Activated gamma-delta T cell (primary cell): ENCODE data around the gene ING3.

Source experiments
- DNase-seq: peaks from one replicate; lab custom pipeline; 2025; lab: John Stamatoyannopoulos, UW
- total RNA-seq, 2 donors: gene quantifications; one replicate each; lab custom pipeline; 2026; lab: John Stamatoyannopoulos, UW

Gene ING3, protein sequence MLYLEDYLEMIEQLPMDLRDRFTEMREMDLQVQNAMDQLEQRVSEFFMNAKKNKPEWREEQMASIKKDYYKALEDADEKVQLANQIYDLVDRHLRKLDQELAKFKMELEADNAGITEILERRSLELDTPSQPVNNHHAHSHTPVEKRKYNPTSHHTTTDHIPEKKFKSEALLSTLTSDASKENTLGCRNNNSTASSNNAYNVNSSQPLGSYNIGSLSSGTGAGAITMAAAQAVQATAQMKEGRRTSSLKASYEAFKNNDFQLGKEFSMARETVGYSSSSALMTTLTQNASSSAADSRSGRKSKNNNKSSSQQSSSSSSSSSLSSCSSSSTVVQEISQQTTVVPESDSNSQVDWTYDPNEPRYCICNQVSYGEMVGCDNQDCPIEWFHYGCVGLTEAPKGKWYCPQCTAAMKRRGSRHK
- total RNA-seq = 41.3 to 42.4 reads per million in 2 donors

- DNase-seq = peak; percentile 95
Observed at GRCh38 chr7:120950539-120951308, at the start of gene ING3. Gene ING3 (plus strand): TSS chr7:120950777. CDS start chr7:120950897, 120 bp downstream.

DNA sequence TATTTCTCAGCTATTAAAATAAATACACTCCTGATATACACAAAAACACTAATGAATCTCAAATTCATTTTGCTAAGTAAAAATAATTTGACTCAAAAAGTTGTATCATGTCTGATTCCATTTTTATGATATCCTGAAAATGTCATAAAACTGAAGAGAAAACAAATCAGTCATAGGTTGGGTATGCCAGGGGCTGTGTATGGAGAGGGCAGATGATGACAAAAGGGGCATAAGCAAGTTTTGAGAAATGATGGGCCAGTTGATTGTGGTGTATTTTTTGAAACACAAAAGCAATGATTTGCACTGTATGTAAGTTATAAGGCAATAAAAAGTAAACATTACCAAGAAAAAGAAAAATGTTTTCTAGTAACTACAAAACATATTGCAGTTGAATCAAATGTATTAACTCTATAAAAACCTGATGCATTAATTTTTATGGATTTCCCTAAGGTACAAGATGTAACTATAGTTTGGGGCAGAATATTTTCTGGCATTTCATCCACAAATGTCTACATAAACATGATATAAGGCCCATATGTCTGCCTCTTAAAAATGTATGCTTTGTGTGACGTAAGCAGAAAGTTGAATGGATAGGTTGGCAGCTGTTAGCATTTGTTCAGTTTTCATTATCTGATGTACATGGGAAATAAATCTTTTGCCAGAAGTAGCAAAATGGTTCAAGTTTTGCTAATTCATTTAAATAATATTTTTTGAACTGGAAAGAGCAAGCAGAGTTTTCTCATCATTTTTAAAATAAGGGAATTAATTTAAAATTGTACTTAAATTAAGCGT lies 35.1 kb upstream of the ING3 start:
- DNase-seq = no peak

GRCh38 chr7:120916121-120916520 lies 34.5 kb upstream of the ING3 start:
- DNase-seq = no peak

- no peak for DNase-seq
Observed at GRCh38 chr7:120916538-120916937, 34.0 kb upstream of the ING3 start.

DNA sequence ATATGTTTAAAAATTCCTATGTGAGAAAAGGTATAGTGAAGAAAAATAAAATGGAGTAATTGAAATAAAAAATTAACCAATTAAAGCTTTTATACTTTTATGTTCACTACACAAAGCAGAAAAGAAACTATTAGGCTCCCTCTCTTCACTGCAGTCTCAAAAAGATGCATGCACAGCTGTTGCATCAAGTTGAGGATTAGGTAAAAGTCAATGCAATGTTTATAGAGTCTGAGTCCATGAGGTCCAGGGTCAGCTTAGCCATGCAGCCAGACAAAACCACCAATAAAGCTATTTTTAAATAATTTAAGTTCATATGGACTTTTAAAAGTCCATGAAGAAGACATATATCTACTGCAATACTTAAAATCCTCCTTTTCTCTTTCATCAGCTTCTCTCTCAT lies 31.1 kb upstream of the ING3 start:
- DNase-seq = no peak

GRCh38 chr7:120920034-120920433 lies 30.5 kb upstream of the ING3 start:
- no peak for DNase-seq

GRCh38 chr7:120920591-120921274 lies 29.8 kb upstream of the ING3 start:
- no peak for DNase-seq

GRCh38 chr7:120924837-120925236 lies 25.7 kb upstream of the ING3 start:
- no peak for DNase-seq

- no peak for DNase-seq
Observed at GRCh38 chr7:120925392-120925791, 25.2 kb upstream of the ING3 start.

- no peak for DNase-seq
Observed at GRCh38 chr7:120926943-120927346, 23.6 kb upstream of the ING3 start.

- no peak for DNase-seq
Observed at GRCh38 chr7:120927454-120928103, 23.0 kb upstream of the ING3 start.

DNA sequence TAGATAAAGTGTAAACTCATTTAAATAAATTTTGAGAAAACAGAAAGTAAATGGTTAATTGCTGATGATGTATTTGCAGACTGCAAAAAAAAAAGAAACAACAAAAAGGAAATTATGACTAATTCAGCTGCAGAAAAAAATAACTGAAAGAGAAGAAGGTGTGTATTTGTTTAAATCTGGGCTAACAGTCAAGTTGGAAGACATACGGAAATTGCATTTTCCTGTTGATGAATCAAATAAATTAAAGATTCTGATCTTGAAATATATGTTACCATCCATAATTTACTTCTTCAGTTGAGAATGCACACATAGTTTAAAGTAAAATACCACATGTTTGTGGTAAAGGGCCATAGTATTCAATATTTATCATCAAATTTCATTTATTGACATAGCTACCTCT lies 19.3 kb upstream of the ING3 start:
- DNase-seq = no peak

DNA sequence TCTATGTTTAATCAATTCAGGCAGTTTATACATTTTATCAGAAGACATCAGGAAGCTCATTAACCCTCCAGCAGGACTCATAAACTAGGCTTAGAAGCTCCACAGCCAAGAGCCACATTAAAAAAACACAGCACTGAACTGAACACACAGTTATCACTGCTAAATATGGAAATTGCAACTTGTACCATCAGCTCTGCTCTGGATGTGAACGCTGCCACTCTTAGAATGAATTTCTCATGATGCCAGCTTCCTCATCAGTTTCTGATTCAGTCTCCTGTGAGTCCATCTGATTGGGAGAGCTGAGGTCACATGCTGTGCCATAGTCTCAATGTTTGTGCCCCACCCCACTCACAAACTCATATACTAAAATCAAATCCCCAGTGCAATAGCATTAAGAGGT lies 17.1 kb upstream of the ING3 start:
- DNase-seq = no peak

GRCh38 chr7:120939345-120939744 lies 11.2 kb upstream of the ING3 start:
- DNase-seq = no peak

DNA sequence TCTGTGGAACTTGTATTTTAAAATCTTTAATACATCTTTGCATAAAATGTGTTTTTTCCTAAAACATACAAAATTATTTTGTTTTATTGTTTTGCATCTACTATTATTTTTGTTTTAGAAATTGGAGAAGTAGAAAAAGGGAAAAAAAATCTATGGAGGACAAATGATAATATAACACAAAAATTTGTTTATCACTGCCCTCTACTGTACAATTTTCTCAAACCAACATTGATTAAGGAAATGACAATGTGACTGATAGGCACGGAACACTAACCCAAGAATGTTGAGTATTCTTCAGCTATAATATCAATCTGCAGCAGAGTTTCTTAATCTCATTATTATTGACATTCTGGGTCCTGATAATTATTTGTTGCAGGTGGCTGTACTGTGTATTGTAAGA lies 9.5 kb upstream of the ING3 start:
- DNase-seq = no peak

DNA sequence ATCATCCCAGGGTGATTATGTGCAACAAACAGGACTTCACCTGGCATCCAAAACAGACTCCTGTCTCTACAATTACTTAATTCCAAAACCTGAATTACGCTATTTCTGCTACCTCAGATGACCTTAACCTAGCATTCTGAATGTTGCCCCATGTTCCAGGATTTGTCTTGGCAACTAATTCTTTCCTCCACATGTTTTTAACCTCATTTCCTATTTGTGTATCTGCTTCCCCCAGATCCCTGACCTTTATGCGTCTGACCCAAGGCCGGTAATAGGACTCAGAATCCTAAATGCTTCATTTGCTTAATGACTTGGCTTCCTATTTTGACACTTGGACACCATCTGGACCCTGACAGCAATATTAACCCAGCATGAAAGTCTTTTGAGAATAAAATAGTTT lies 8.7 kb upstream of the ING3 start:
- no peak for DNase-seq

- no peak for DNase-seq
Observed at GRCh38 chr7:120942861-120943260, 7.7 kb upstream of the ING3 start.

- DNase-seq = no peak
Observed at GRCh38 chr7:120944826-120945562, 5.6 kb upstream of the ING3 start.

DNA sequence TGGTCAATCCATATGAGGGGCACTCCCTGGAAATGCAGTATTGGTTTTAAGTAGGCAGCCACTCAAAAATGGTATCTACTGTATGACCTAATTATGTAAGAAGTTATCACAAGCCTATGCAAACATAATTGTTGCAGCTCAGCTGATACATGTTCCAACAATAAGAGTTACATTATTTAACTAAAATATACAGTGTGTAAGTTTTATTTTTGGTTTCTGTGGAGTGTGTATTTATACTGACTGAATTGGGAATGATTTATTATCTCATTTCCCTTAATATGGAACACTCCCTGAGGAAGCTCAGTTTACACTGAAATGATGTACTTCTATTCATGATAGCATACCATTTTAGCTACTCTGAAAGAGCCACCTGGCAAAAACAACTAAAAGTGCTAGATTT lies 2.6 kb upstream of the ING3 start:
- DNase-seq = no peak

- DNase-seq = no peak
Observed at GRCh38 chr7:120949393-120949911, 1.1 kb upstream of the ING3 start.
